Activated CD8-positive, alpha-beta T cell treated with anti-CD3 and anti-CD28 coated beads for 36 hours (primary cell): ENCODE results near the gene APLP1. TPM values are rescaled to one million over a fixed set of nuclear protein-coding genes. Genes with fewer than 3 reads are reported as not detected.

Source experiments
- ATAC-seq: fragments of 200-7000 bp; cut with Tn5 transposase; one replicate; pipeline ENCODE4 v1.10.0; 2021; ENCODE audit warnings: mild to moderate bottlenecking, moderate library complexity
- CTCF ChIA-PET: fragments of 350-600 bp; sonication (Branson Sonifier 250); formaldehyde crosslinking; loops from one replicate; lab custom pipeline; 2021; ENCODE audit warnings: antibody characterized with exemption; lab: Charles Lee
- POLR2A ChIA-PET: fragments of 350-600 bp; sonication (Branson Sonifier 250); formaldehyde crosslinking; loops from one replicate; lab custom pipeline; 2021; ENCODE audit warnings: antibody characterized with exemption; lab: Charles Lee
- DNase-seq: peaks from one replicate; pipeline ENCODE4 v3.0.0-alpha.2; 2020
- H3K27ac Mint-ChIP-seq: one replicate; pipeline ENCODE4 v1.8.0; 2021; ENCODE audit warnings: mild to moderate bottlenecking, mixed read lengths
- H3K27me3 Mint-ChIP-seq: one replicate; pipeline ENCODE4 v1.8.0; 2021; ENCODE audit warnings: mixed read lengths
- H3K36me3 Mint-ChIP-seq: one replicate; pipeline ENCODE4 v1.8.0; 2021; ENCODE audit warnings: low read depth, mixed read lengths
- H3K4me1 Mint-ChIP-seq: one replicate; pipeline ENCODE4 v1.8.0; 2021; ENCODE audit warnings: low read depth, mixed read lengths
- H3K4me3 Mint-ChIP-seq: one replicate; pipeline ENCODE4 v1.8.0; 2021; ENCODE audit warnings: mild to moderate bottlenecking, moderate library complexity, mixed read lengths
- H3K9me3 Mint-ChIP-seq: one replicate; pipeline ENCODE4 v1.8.0; 2021; ENCODE audit warnings: mixed read lengths
- CTCF ChIP-seq: fragments of 200-600 bp; IDR thresholded peaks from one replicate; pipeline ENCODE4 v1.8.0; 2022; ENCODE audit warnings: antibody characterized with exemption, mild to moderate bottlenecking
- intact Hi-C: fragments of 100-400 bp; cut with micrococcal nuclease; formaldehyde crosslinking; loops from one replicate; pipeline ENCODE4 v1.10.0; 2022
- total RNA-seq, 2 experiments: library from RNA; stranded (reverse); gene quantifications; one replicate each; pipeline ENCODE4 v1.2.3, GENCODE V29; 2021

APLP1 gene
- total RNA-seq, 2 experiments from 2014 or later = 2.0 to 2.1 TPM

- Mint-ChIP-seq H3K36me3 (peaks cover 83% of the 10 kb centered on the region), H3K4me3 (no peak overlapping the region), H3K4me1 (peaks cover 28% of the 10 kb centered on the region), H3K27me3 (no peaks in the 10 kb centered on the region), H3K27ac (no peak overlapping the region), H3K9me3 (no peaks in the 10 kb centered on the region)
- intact Hi-C loops = no loop called here
- no peak for TF ChIP-seq CTCF
- ChIA-PET CTCF (interaction anchor here (0.7 to 1.0 kb wide), 3 partner anchors 9 to 37 kb away, joined by 3 to 7 read pairs (median 4); no protein-coding TSS in a partner anchor), POLR2A (interaction anchor here (0.7 to 1.6 kb wide), 2 partner anchors 9 to 11 kb away, joined by 3 to 4 read pairs; no protein-coding TSS in a partner anchor)
- DNase-seq = no peak
- no peak for ATAC-seq
These were observed 26.0 kb downstream of the APLP1 start for GRCh38 chr19:35894342-35894741.

GRCh38 chr19:35895911-35896642, 27.7 kb downstream of the APLP1 start:
- Mint-ChIP-seq H3K27me3 (no peaks in the 10 kb centered on the region), H3K36me3 (peaks cover 69% of the 10 kb centered on the region), H3K9me3 (no peaks in the 10 kb centered on the region), H3K4me3 (peak overlapping the region; percentile 86), H3K4me1 (peaks cover 27% of the 10 kb centered on the region), H3K27ac (peak overlapping the region; percentile 54)
- ChIA-PET CTCF (no interaction called here), POLR2A (interaction anchor here (3.1 kb wide), 1 partner anchor 11 kb away, joined by 24 read pairs; no protein-coding TSS in a partner anchor)
- intact Hi-C loops = no loop called here
- TF ChIP-seq CTCF = no peak
- DNase-seq (no peak), ATAC-seq (no peak)

GRCh38 chr19:35896643-35897040, 28.3 kb downstream of the APLP1 start:
- H3K36me3 Mint-ChIP-seq = peaks cover 67% of the 10 kb centered on the region
- peak overlapping the region; percentile 86 for H3K4me3 Mint-ChIP-seq
- POLR2A ChIA-PET = interaction anchor here (0.7 to 3.1 kb wide), 2 partner anchors 12 to 63 kb away, joined by 3 to 24 read pairs; no protein-coding TSS in a partner anchor

GRCh38 chr19:35897706-35898451, 29.5 kb downstream of the APLP1 start:
- Mint-ChIP-seq H3K27ac (peak overlapping the region; percentile 95), H3K4me1 (peaks cover 35% of the 10 kb centered on the region), H3K36me3 (peaks cover 60% of the 10 kb centered on the region), H3K9me3 (no peaks in the 10 kb centered on the region), H3K4me3 (peak overlapping the region; percentile 86), H3K27me3 (no peaks in the 10 kb centered on the region)
- ChIA-PET CTCF (interaction anchor here (1.2 kb wide), 1 partner anchor 11 kb away, joined by 3 read pairs; no protein-coding TSS in a partner anchor), POLR2A (interaction anchor here (0.5 to 3.1 kb wide), 3 partner anchors 13 to 674 kb away, joined by 3 to 24 read pairs (median 3); no protein-coding TSS in a partner anchor)
- intact Hi-C loops = no loop called here
- TF ChIP-seq CTCF = no peak
- DNase-seq (no peak), ATAC-seq (no peak)

More at GRCh38 chr19:35896643-35897040, 28.3 kb downstream of the APLP1 start:
- CTCF ChIA-PET = no interaction called here
- no peaks in the 10 kb centered on the region for H3K27me3 Mint-ChIP-seq
- ATAC-seq = no peak
- H3K27ac Mint-ChIP-seq = peak overlapping the region; percentile 25
- intact Hi-C loops = no loop called here
- no peak for TF ChIP-seq CTCF
- no peak for DNase-seq
- H3K9me3 Mint-ChIP-seq = no peaks in the 10 kb centered on the region
- peaks cover 29% of the 10 kb centered on the region for H3K4me1 Mint-ChIP-seq
